ENCODE results near the gene C5AR2. TPM values are rescaled to one million over a fixed set of nuclear protein-coding genes. Genes with fewer than 3 reads are reported as not detected.

Gene C5AR2
- polyA plus RNA-seq, 1 of the 3 experiments (the other 2 are of a cell fraction): not detected

GRCh38 chr19:47310819-47311218 lies 21.2 kb upstream of the C5AR2 start:
- H3K9me2 ChIP-seq: no peaks in the 10 kb centered on the region
- no peak overlapping the region for H3K4me3 ChIP-seq (ENCODE audit: low read depth in 2 of 2, low read length in 1 of 2)
- ChIA-PET POLR2A (interaction anchor here (0.6 kb wide), 1 partner anchor 290 kb away, joined by 3 read pairs; no protein-coding TSS in a partner anchor), CTCF (interaction anchor here (1.2 kb wide), 1 partner anchor 81 kb away, joined by 4 read pairs; no protein-coding TSS in a partner anchor)
- DNase-seq: peak; percentile 62
- peaks cover 24% of the 10 kb centered on the region for H3K27me3 ChIP-seq (ENCODE audit: insufficient read depth)
- H3K4me2 ChIP-seq: no peak overlapping the region
- no peaks in the 10 kb centered on the region for H4K20me1 ChIP-seq (ENCODE audit: insufficient read depth)
- WGBS (ENCODE audit: low lambda C conversion rate): 2% methylated on average over 4 of the region's 5 CpGs
- H3K9ac ChIP-seq: no peak overlapping the region
- H2AFZ ChIP-seq (ENCODE audit: low read depth): no peak overlapping the region
- TF ChIP-seq JUND (IDR thresholded peaks at IDR 0.05) (no peak), MAX (IDR thresholded peaks at IDR 0.05; ENCODE audit: low read depth) (no peak), NFIC (IDR thresholded peaks at IDR 0.05; ENCODE audit: borderline replicate concordance) (peak; percentile 41), USF2 (IDR thresholded peaks at IDR 0.05; ENCODE audit: borderline replicate concordance, low read depth, low read length) (no peak), MXI1 (IDR thresholded peaks at IDR 0.05; ENCODE audit: low read depth, low read length) (no peak), RCOR1 (IDR thresholded peaks at IDR 0.05; ENCODE audit: low read length) (peak; percentile 98), EP300 (IDR thresholded peaks at IDR 0.05; ENCODE audit: borderline replicate concordance in 1 of 2, low read depth in 1 of 2, low read length in 1 of 2) (no peak), CHD2 (IDR thresholded peaks at IDR 0.05; ENCODE audit: low read length, partially characterized antibody) (no peak), EZH2phosphoT487 (IDR thresholded peaks at IDR 0.05; ENCODE audit: borderline replicate concordance, low read depth) (no peak)
- no peaks in the 10 kb centered on the region for H3K79me2 ChIP-seq (ENCODE audit: insufficient read depth)
- no peaks in the 10 kb centered on the region for H3K9me3 ChIP-seq
- H3K27ac ChIP-seq (ENCODE audit: low read depth in 2 of 2, low read length in 1 of 2): no peak overlapping the region
- H3K36me3 ChIP-seq (replicated peaks in 1 of 2; ENCODE audit: control insufficient read depth in 1 of 2, insufficient read depth in 2 of 2, low read length in 1 of 2): no peaks in the 10 kb centered on the region
- peaks cover 0 to 4% of the 10 kb centered on the region in 2 experiments; a peak in 2 of 4 replicates for H3K4me1 ChIP-seq (ENCODE audit: control insufficient read depth in 1 of 2, insufficient read depth in 2 of 2, low read depth in 1 of 2, low read length in 1 of 2)
- H3F3A ChIP-seq (replicated peaks; ENCODE audit: insufficient read depth): peaks cover 19% of the 10 kb centered on the region

- POLR2A ChIA-PET: no interaction called here
- Histone ChIP-seq H3K27me3 (ENCODE audit: insufficient read depth) (peaks cover 24% of the 10 kb centered on the region), H3K4me2 (no peak overlapping the region), H3K27ac (ENCODE audit: low read depth in 2 of 2, low read length in 1 of 2) (no peak overlapping the region), H2AFZ (ENCODE audit: low read depth) (no peak overlapping the region), H3F3A (replicated peaks; ENCODE audit: insufficient read depth) (peaks cover 19% of the 10 kb centered on the region), H3K4me3 (ENCODE audit: low read depth in 2 of 2, low read length in 1 of 2) (no peak overlapping the region), H3K79me2 (ENCODE audit: insufficient read depth) (no peaks in the 10 kb centered on the region), H3K9ac (no peak overlapping the region), H4K20me1 (ENCODE audit: insufficient read depth) (no peaks in the 10 kb centered on the region), H3K36me3 (replicated peaks in 1 of 2; ENCODE audit: control insufficient read depth in 1 of 2, insufficient read depth in 2 of 2, low read length in 1 of 2) (no peaks in the 10 kb centered on the region), H3K9me3 (no peaks in the 10 kb centered on the region), H3K4me1 (ENCODE audit: control insufficient read depth in 1 of 2, insufficient read depth in 2 of 2, low read depth in 1 of 2, low read length in 1 of 2) (peaks cover 0 to 4% of the 10 kb centered on the region in 2 experiments; a peak in 2 of 4 replicates), H3K9me2 (no peaks in the 10 kb centered on the region)
- WGBS (ENCODE audit: low lambda C conversion rate): 51% methylated on average over 5 of the region's 5 CpGs
- no peak for DNase-seq
- CTCF ChIA-PET: no interaction called here
- TF ChIP-seq RXRA (IDR thresholded peaks at IDR 0.05; ENCODE audit: borderline replicate concordance, low read depth) (no peak), ELF1 (IDR thresholded peaks at IDR 0.05) (no peak), YY1 (IDR thresholded peaks at IDR 0.05; ENCODE audit: low read depth) (no peak), TAF1 (IDR thresholded peaks at IDR 0.05; ENCODE audit: borderline replicate concordance, low read depth, low read length) (no peak), TEAD4 (IDR thresholded peaks at IDR 0.05; ENCODE audit: borderline replicate concordance, insufficient read depth) (no peak), EP300 (IDR thresholded peaks at IDR 0.05; ENCODE audit: borderline replicate concordance in 1 of 2, low read depth in 1 of 2, low read length in 1 of 2) (no peak), USF1 (IDR thresholded peaks at IDR 0.05; ENCODE audit: borderline replicate concordance, low read depth) (no peak), MXI1 (IDR thresholded peaks at IDR 0.05; ENCODE audit: low read depth, low read length) (no peak), CTCF (IDR thresholded peaks at IDR 0.05) (no peak), PBX3 (IDR thresholded peaks at IDR 0.05) (no peak), MAX (IDR thresholded peaks at IDR 0.05; ENCODE audit: low read depth) (no peak), NFIC (IDR thresholded peaks at IDR 0.05; ENCODE audit: borderline replicate concordance) (no peak)
These were observed 19.5 kb upstream of the C5AR2 start for GRCh38 chr19:47312366-47313006.

Data from SK-N-SH (cell line).